NCI-H446 (cell line): ENCODE results near the gene APOBEC3B.
"Not testable (repeated sequence)": the region's sequence is repeated elsewhere in the genome, so short reads cannot be mapped to it uniquely, and the experiment has no call there.

Experiments
- DNase-seq, 2 experiments: peaks; one replicate each; lab custom pipeline; 2025; lab: John Stamatoyannopoulos, UW

Gene APOBEC3B

GRCh38 chr22:38981992-38982927, at the start of gene APOBEC3B:
APOBEC3B (plus strand) TSS chr22:38982347; CDS start chr22:38982454, 107 bp downstream.
- DNase-seq, result peak in 1 of 2 experiments; percentile 20

DNA sequence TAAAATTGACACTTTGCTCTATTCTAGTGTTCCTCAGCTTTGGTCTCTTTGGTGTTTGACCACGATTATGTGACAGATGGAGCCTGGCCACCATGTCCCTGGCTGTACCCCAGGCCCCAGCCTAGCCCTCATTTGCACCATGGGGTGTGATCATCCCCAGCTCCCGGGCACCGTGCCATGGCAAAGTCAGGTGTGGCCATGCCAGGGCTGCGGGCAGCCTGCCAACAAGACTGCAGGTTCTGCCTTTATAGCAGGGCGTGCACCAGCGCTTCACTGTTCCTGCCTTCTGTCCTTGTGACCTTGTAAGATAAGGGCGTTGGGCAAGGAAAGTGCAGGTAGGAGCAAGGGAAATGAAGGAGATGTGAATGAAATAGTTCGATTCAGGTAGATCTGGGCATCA, 47.1 kb upstream of the APOBEC3B start:
- peak in 1 of 2 experiments; percentile 78 for DNase-seq

DNA sequence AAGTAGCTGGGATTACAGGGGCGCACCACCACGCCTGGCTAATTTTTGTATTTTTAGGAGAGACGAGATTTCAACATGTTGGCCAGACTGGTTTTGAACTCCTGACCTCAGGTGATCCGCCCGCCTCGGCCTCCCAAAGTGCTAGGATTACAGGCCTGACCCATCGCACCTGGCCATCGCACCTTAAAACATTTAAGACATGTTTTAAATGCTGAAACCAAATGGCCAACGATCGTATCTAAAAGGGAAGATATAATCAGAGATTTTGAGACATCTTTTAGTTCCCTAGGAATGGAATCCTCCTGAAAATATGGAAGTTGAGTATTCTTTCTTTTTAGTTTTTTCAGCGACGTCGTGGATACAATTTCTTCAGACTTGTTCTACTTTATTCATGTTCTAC, 46.5 kb upstream of the APOBEC3B start:
- DNase-seq, result no peak

- DNase-seq, result no peak
These were observed 45.6 kb upstream of the APOBEC3B start for GRCh38 chr22:38936562-38936961.

- no peak for DNase-seq
These were observed 45.1 kb upstream of the APOBEC3B start for GRCh38 chr22:38937036-38937435.

DNA sequence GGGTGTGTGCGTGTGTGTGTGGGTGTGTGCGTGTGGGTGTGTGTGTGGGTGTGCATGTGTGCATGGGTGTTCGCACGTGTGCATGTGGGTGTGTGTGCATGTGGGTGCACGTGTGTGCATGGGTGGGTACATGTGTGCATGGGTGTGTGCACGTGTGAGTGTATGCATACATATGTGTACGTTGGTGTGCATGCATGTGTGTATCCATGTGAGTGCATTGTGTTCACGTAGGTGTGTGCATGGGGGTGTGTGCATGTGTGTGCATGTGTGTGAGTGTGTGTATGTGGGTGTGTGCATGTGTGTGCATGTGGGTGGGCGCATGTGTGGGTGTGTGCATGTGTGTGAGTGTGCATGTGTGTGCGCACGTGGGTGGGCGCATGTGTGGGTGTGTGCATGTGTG, 44.6 kb upstream of the APOBEC3B start:
- no peak for DNase-seq

DNA sequence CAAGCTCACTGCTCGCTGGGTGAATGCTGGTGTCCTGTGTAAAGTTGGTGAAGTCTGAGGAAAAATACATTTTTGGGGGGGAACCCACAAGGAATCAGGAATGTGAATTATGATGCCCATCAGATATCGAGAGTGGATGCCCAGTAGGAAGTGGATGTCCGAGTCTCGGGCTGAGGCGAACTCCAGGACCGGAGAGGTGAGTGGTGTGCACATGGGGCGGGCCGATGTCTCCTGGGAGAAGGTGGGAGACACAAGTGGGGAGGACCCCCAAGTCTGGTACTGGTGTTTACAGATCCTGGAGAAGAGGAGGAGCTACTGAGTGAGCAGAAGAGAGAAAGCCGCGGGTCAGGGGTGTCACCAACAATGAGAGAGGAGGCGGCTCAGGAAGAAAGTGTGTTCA, 43.9 kb upstream of the APOBEC3B start:
- DNase-seq, result no peak

- no peak for DNase-seq
These were observed 43.2 kb upstream of the APOBEC3B start for GRCh38 chr22:38938925-38939324.

DNA sequence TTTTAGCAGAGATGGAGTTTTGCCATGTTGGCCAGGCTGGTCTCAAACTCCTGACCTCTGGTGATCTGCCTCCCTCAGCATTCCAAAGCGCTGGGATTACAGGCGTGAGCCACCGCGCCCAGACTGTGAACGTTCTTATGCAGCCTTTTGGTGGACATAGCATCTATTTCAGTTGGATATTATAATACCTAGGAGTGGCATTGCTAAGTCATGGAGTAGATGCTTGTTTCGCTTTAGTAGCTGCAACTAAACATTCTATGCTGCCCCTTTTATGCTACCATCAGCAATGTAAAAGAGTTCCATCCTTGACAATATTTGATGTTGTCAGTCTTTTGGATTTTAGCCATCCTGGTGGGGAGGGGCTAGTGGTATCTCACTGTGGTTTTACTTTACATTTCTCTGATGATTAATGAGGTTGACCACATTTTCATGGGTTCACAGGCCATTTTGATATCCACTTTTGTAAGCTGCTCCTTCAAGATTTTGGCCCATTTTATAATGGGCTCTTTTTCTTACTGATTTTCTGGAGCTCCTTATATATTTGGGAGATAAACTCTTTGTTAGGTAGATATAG, 41.2 kb upstream of the APOBEC3B start:
- DNase-seq, result no peak

DNA sequence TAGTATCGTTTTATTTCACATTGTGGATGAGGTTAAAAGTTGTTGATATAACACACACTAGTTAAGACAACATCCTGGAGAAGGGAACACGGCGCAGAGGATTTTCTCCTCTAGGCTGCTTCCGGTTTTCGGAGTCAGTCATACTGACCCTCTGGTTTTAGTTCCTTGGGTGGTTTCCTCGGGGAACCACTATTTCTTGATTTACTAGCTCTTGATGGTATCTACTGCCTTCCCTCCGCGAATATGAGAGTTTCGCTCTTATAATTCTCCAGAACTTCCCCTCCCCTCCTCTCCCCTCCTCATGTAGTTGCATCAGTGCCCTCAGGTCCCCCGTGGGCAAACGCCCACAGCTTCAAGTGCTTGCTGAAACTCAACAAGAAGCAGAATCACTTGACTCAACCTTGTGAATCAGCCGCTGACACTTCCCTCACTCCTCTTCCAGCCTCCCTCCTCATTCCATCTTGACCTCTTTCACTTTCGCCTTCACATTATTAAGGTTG, 40.6 kb upstream of the APOBEC3B start:
- DNase-seq, result no peak

DNA sequence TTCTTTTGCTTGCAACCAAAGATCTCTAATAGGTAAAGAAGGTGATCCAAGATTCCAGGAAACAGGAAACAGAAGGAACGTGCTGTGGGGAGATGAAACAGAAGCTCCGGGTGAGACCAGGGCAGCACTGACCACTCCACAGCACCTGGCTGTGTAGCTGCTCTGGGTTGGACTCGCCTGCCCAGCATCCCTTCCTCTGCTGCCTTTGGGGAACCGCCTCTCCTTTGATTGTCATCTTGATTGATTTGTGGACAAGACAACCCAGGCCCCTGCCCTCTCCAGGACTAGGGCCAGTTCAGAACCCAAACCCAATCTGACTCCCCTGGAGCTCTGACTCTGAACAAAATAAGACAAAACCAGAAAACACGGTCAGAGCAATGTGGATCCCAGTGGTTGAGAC, 39.4 kb upstream of the APOBEC3B start:
- no peak for DNase-seq

- no peak for DNase-seq
These were observed 38.9 kb upstream of the APOBEC3B start for GRCh38 chr22:38943201-38943600.

DNA sequence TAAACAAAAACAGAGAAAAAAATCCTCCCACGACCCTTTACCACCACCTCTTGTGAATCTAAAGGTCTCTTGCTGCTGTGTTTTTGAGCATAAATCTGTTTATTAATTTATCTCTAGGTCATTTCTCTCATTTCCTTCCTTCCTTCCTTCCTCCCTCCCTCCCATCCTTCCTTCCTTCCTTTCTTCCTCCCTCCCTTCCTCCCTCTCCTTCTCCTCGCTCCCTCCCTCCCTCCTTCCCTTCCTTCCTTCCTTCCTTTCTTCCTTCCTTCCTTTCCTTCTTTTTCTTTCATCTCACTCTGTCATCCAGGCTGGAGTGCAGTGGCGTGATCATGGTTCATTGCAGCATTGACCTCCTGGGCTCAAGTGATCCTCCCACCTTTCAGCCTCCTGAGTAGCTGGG, 38.3 kb upstream of the APOBEC3B start:
- DNase-seq, result no peak

DNA sequence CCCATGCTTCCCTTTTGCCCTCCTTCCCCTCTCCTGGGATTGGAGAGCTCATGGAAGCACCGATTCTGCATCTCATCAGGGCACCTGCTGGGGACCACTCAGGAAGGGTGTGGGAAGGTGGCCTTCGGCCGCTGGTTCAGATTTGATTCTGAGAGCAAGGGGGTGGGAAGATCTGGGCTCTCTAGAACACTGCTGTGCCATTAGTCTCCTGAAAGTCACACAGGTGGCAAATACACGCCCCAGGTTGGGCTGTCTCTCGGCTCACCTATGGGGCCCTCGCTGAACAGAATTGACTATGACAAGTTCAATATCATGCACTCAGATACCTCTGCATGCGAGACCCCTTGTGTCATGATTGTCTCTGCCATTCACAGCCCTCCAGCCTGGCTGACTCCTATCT, 37.5 kb upstream of the APOBEC3B start:
- no peak for DNase-seq

DNA sequence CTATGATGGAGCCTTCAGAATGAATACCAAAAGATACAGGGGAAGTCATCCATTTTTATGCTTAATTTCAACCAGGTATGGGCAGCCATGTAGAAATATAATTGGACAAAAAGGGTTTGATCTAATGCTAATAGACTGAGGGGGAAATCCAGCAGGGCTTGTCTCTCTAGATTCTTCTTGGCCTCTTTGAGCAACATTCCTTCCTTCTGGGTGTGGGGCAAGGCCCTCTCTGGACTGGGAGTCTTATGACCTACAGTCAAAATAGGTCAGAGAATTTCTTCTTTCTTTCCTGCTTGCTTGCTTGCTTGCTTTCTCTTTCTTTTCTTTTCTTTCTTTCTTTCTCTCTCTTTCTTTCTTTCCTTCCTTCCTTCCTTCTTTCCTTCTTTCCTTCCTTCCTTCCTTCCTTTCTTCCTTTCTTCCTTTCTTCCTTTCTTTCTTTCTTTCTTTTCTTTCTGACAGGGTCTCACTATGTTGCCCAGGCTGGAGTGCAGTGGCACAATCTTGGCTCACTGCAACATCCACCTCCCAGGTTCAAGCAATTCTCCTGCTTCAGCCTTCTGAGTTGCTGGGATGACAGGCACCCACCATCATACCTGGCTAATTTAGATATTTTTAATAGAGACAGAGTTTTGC, 36.3 kb upstream of the APOBEC3B start:
- DNase-seq, result not testable (repeated sequence)

DNA sequence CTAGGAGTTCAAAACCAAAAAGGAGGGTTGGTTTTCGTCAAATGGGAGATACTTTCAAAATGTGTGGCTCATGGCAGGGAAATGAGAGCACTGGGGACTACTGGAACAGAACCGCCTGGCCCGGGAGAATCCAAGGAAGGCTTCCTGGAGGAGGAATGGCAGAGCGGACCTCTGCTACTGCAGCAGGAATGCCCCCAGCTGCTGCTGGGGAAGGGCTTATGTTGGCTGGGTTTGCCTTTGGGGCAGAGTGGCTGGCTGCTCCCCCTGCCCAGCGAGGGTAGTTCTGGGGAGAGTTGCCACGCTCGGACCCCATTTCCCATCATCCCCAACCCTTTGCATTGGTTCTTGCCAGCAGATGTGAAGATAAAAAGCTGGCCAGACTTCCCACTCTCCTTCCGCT, 35.4 kb upstream of the APOBEC3B start:
- no peak for DNase-seq

DNA sequence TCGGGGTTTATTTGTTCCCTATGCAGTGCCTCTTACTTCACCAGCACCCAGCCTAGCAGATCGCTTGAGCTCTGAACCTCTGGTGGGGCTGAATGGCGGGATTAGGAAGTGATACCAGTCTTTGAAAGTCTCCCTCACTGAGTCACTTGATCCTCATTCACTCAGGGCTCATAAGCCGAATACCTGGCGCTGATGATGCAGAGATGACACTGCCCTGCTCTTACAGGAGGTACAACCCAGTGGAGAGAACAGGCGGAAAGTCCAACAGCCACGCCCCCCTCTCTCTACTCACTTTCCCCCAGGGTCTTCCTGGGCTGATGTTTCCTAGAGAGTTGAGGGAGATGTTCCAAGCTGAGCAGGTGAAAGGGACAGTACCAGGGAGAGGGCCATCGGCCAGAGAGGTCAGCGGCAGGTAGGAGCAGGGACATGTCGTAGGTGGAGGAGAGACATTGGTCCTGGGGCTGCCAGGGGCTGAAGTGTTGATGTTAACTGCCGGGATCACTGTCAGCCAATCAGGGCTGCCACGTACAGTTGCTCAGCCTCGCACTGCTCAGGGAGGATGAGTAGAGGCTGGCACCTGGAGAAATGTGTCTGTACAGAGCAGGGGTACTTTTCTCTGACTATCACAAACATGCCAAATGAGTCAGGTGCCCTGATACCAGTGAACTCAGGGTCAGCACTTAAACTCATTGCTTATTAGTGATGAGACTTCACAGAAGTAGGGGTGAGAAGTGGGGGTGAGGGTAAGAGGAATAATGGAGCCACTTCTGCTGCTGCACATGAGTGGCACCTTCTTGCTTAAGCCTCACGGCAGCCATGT, 34.6 kb upstream of the APOBEC3B start:
- no peak for DNase-seq

GRCh38 chr22:38948181-38948940, 33.8 kb upstream of the APOBEC3B start:
- DNase-seq, result no peak

DNA sequence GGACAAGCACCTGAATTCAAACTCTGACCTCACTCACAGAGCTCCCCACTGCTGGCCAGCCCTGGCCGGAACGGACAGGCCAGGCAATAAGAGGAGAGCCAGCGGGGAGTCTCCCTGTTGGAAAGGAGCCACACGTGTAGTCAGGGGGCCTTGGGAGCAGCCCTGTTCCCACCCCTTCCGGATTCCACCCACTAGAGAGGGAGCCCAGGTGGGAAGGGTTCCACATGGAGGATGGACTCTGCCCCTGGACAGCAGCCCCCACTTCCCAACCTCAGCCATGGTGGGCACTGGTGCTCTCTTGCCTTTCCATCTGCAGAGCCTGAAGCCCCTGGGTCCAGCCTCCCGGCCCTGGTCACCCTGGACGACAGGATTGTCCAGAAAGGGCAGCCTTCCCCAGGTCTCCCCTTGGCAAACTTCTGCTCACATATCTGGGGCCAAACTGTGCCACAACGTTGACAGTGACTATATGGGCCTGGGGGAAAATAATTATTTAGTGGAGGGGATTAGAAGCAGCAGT, 32.2 kb upstream of the APOBEC3B start:
- no peak for DNase-seq

DNA sequence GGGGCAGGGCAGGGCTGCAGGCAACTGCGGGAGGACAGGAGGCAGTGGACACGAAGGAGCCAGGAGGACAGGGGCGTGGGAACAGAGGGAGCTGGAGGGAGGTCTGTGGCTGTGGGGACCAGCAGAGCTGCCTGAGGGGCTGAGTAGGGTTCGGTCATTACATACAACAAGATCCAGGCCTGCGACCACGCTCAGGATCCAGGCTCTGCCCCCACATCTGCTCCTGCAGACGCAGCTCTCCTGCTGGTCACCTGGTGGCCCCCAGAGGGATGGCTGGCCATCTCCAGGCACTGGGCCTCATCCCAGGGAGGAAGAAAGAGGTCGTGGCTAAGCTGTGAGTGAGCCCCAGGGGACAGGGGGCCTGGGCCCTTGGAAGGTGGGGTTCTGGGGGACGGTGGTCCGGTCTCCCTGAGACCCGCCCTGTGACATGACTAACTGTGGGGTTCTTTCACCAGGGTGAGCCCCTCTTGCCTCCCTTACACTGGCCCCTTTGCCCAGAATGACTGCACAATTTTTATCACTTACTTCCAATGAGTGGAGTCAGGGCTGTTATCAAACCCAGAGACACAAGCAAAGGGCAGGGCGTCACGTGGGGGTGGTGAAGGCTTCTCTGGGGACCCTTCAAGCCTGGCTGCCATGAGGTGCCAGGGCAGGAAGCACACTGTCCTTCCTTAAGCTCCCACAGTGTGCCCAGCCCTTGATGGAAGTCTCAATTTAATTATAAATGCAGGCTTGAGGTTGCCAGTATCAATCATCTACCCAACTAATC, 31.4 kb upstream of the APOBEC3B start:
- DNase-seq, result no peak
